HG03354 (cell line): Measurements from ENCODE around the gene ZNF565.
"Not testable (repeated sequence)": the region's sequence is repeated elsewhere in the genome, so short reads cannot be mapped to it uniquely, and the experiment has no call there.

Experiments used
- ATAC-seq: cut with Tn5 transposase; IDR thresholded peaks from one replicate; pipeline ENCODE4 v1.9.1; 2021; ENCODE audit warnings: mild to moderate bottlenecking; ENCODE audit not compliant: unreplicated experiment, poor library complexity, severe bottlenecking

The ZNF565 gene

GRCh38 chr19:36152352-36153091 lies 61.9 kb downstream of the ZNF565 start, which contains the start of gene COX7A1:
Gene COX7A1 (minus strand): TSS chr19:36152447. CDS start chr19:36152407, 40 bp downstream.
- ATAC-seq = no peak

- ATAC-seq = no peak
Observed at GRCh38 chr19:36152019-36152351, 62.5 kb downstream of the ZNF565 start.

- no peak for ATAC-seq
Observed at GRCh38 chr19:36151144-36152018, 63.1 kb downstream of the ZNF565 start.

- no peak for ATAC-seq
Observed at GRCh38 chr19:36150586-36150985, 63.9 kb downstream of the ZNF565 start.

GRCh38 chr19:36149673-36150406 lies 64.6 kb downstream of the ZNF565 start:
- ATAC-seq = no peak

- no peak for ATAC-seq
Observed at GRCh38 chr19:36144624-36145023, 69.8 kb downstream of the ZNF565 start.

- ATAC-seq = no peak
Observed at GRCh38 chr19:36142496-36142895, 72.0 kb downstream of the ZNF565 start.

- no peak for ATAC-seq
Observed at GRCh38 chr19:36142046-36142445, 72.4 kb downstream of the ZNF565 start.

GRCh38 chr19:36141039-36141927 lies 73.2 kb downstream of the ZNF565 start:
- peak; percentile 56 for ATAC-seq

GRCh38 chr19:36140304-36141038 lies 74.0 kb downstream of the ZNF565 start:
- peak; percentile 27 for ATAC-seq

GRCh38 chr19:36139473-36140303 lies 74.8 kb downstream of the ZNF565 start, which contains the start of gene CAPNS1:
Gene CAPNS1 (plus strand): TSS chr19:36140066. CDS start chr19:36141012, 946 bp downstream.
- ATAC-seq = peak; percentile 85

GRCh38 chr19:36139120-36139472 lies 75.4 kb downstream of the ZNF565 start:
- no peak for ATAC-seq

GRCh38 chr19:36136964-36137686 lies 77.3 kb downstream of the ZNF565 start:
- ATAC-seq = no peak

GRCh38 chr19:36134867-36135266 lies 79.6 kb downstream of the ZNF565 start:
- ATAC-seq = not testable (repeated sequence)
